GM23338 (cell line): ENCODE data around the gene PAX3. TPM values are rescaled to one million over a fixed set of nuclear protein-coding genes. Genes with fewer than 3 reads are reported as not detected.

Experiments
- ATAC-seq: fragments of 200-7000 bp; cut with Tn5 transposase; 3 replicates; pipeline ENCODE4 v1.9.1; 2020
- DNase-seq: peaks from one replicate; pipeline ENCODE4 v3.0.0-alpha.2; 2015; ENCODE audit warnings: low spot score
- H2AFZ ChIP-seq: fragments of 200-600 bp; sonication (generic); 2 replicates; pipeline ENCODE4 v1.8.0; 2016; ENCODE audit warnings: antibody characterized with exemption, mild to moderate bottlenecking, moderate library complexity
- H3F3A ChIP-seq: fragments of 200-600 bp; sonication (generic); replicated peaks from 2 replicates; pipeline ENCODE4 v1.8.0; 2017; ENCODE audit warnings: antibody characterized with exemption, mixed run types, low read depth
- H3K27ac ChIP-seq: fragments of 200-600 bp; sonication (generic); 2 replicates; pipeline ENCODE4 v1.6.1; 2016; ENCODE audit warnings: low read depth
- H3K27me3 ChIP-seq: fragments of 200-600 bp; sonication (generic); 2 replicates; pipeline ENCODE4 v1.8.0; 2016; ENCODE audit warnings: mild to moderate bottlenecking, mixed run types, moderate library complexity; ENCODE audit not compliant: insufficient read depth
- H3K36me3 ChIP-seq: fragments of 200-600 bp; sonication (generic); 2 replicates; pipeline ENCODE4 v1.8.0; 2016; ENCODE audit warnings: mild to moderate bottlenecking; ENCODE audit not compliant: insufficient read depth
- H3K4me1 ChIP-seq: fragments of 200-600 bp; sonication (generic); 2 replicates; pipeline ENCODE4 v1.8.0; 2016; ENCODE audit warnings: mild to moderate bottlenecking, moderate library complexity; ENCODE audit not compliant: insufficient read depth
- H3K4me2 ChIP-seq: fragments of 200-600 bp; sonication (generic); 2 replicates; pipeline ENCODE4 v1.7.1; 2017; ENCODE audit warnings: mixed run types
- H3K4me3 ChIP-seq: fragments of 200-600 bp; sonication (generic); 2 replicates; pipeline ENCODE4 v1.6.1; 2016; ENCODE audit warnings: mixed run types
- H3K79me2 ChIP-seq: fragments of 200-600 bp; sonication (generic); replicated peaks from 2 replicates; pipeline ENCODE4 v1.8.0; 2017; ENCODE audit warnings: mild to moderate bottlenecking; ENCODE audit not compliant: insufficient read depth
- H3K9me2 ChIP-seq: fragments of 200-600 bp; sonication (generic); 2 replicates; pipeline ENCODE4 v1.8.0; 2017; ENCODE audit not compliant: insufficient read depth
- H4K20me1 ChIP-seq: fragments of 200-600 bp; sonication (generic); replicated peaks from 2 replicates; pipeline ENCODE4 v1.8.0; 2017; ENCODE audit warnings: mild to moderate bottlenecking; ENCODE audit not compliant: insufficient read depth
- H3K27ac Mint-ChIP-seq: 2 replicates; pipeline ENCODE4 v1.8.0; 2020; ENCODE audit warnings: inconsistent platforms, mild to moderate bottlenecking, moderate library complexity, mixed read lengths
- H3K27me3 Mint-ChIP-seq: 3 replicates; pipeline ENCODE4 v1.8.0; 2022; ENCODE audit warnings: low read depth, mild to moderate bottlenecking, moderate library complexity, mixed read lengths, inconsistent platforms; ENCODE audit not compliant: insufficient read depth, poor library complexity
- H3K36me3 Mint-ChIP-seq: 3 replicates; pipeline ENCODE4 v1.8.0; 2021; ENCODE audit warnings: low read depth, mild to moderate bottlenecking, inconsistent platforms, moderate library complexity, mixed read lengths
- H3K4me1 Mint-ChIP-seq: 3 replicates; pipeline ENCODE4 v1.8.0; 2020; ENCODE audit warnings: mild to moderate bottlenecking, inconsistent platforms, mixed read lengths
- H3K4me3 Mint-ChIP-seq: 3 replicates; pipeline ENCODE4 v1.8.0; 2021; ENCODE audit warnings: moderate library complexity, mild to moderate bottlenecking, inconsistent platforms, mixed read lengths
- H3K9me3 Mint-ChIP-seq: 3 replicates; pipeline ENCODE4 v1.8.0; 2020; ENCODE audit warnings: moderate library complexity, mild to moderate bottlenecking, inconsistent platforms, mixed read lengths
- CREB1 ChIP-seq: fragments of 250-450 bp; sonication (Bioruptor Pico); IDR thresholded peaks from 2 replicates; pipeline ENCODE4 v1.5.0; 2020; ENCODE audit warnings: low read depth, mild to moderate bottlenecking, moderate library complexity
- CTCF ChIP-seq, 2 experiments: fragments of 200-600 bp in 1 of 2; sonication (generic) in 1 of 2; conservative IDR thresholded peaks; 2 replicates each; pipeline versions ENCODE4 v1.5.1 to v1.6.1; 2016 to 2017; ENCODE audit warnings: antibody characterized with exemption in 2 of 2, low read depth in 2 of 2, mild to moderate bottlenecking in 2 of 2, moderate library complexity in 1 of 2
- EZH2 ChIP-seq: fragments of 200-600 bp; sonication (generic); IDR thresholded peaks from one replicate; pipeline ENCODE4 v1.8.0; 2017; ENCODE audit warnings: antibody characterized with exemption, mild to moderate bottlenecking, low read depth; ENCODE audit not compliant: unreplicated experiment
- EZH2phosphoT487 ChIP-seq: fragments of 200-600 bp; sonication (generic); IDR thresholded peaks from one replicate; pipeline ENCODE4 v1.8.1; 2018; ENCODE audit warnings: antibody characterized with exemption; ENCODE audit not compliant: unreplicated experiment
- JUNB ChIP-seq: IDR thresholded peaks from one replicate; pipeline ENCODE4 v1.6.1; 2016; ENCODE audit warnings: antibody characterized with exemption; ENCODE audit not compliant: unreplicated experiment
- NANOG ChIP-seq: IDR thresholded peaks from 2 replicates; pipeline ENCODE4 v1.6.1; 2016; ENCODE audit warnings: antibody characterized with exemption, borderline replicate concordance
- POLR2AphosphoS5 ChIP-seq: IDR thresholded peaks from 2 replicates; pipeline ENCODE4 v1.6.1; 2016; ENCODE audit warnings: antibody characterized with exemption, low read depth
- STAT1 ChIP-seq: IDR thresholded peaks from one replicate; pipeline ENCODE4 v1.6.1; 2016; ENCODE audit warnings: antibody characterized with exemption; ENCODE audit not compliant: unreplicated experiment
- ZNF114 ChIP-seq: fragments of 250-450 bp; sonication (Bioruptor Pico); IDR thresholded peaks from 2 replicates; pipeline ENCODE4 v1.5.0; 2020; ENCODE audit warnings: mild to moderate bottlenecking, moderate library complexity
- ZNF331 ChIP-seq: fragments of 250-450 bp; sonication (Bioruptor Pico); IDR thresholded peaks from 2 replicates; pipeline ENCODE4 v1.5.0; 2020; ENCODE audit warnings: low read depth, mild to moderate bottlenecking, moderate library complexity
- ZNF462 ChIP-seq: fragments of 250-450 bp; sonication (Bioruptor Pico); IDR thresholded peaks from 2 replicates; pipeline ENCODE4 v1.5.0; 2020; ENCODE audit warnings: mild to moderate bottlenecking, moderate library complexity
- polyA plus RNA-seq: library from polyadenylated mRNA; unstranded; fragments of >200 nt; fragmentation: Nextera tagmentation; extraction: Ambion mirVana; gene quantifications from 2 replicates; pipeline ENCODE4 v1.2.1, GENCODE V29; 2016
- total RNA-seq: library from RNA; depleted of rRNA; stranded (reverse); fragments of >200 nt; shearing (Covaris generic); gene quantifications from 2 replicates; pipeline ENCODE4 v1.2.3, GENCODE V29; 2014
- TF ChIP-seq, protein P1 (sequence below): IDR thresholded peaks from 2 replicates; pipeline ENCODE4 v1.6.1; 2016; ENCODE audit warnings: antibody characterized with exemption
- TF ChIP-seq, protein P2 (sequence below): IDR thresholded peaks from one replicate; pipeline ENCODE4 v1.6.1; 2018; ENCODE audit warnings: antibody characterized with exemption; ENCODE audit not compliant: unreplicated experiment

PAX3 gene
- total and polyA plus RNA-seq, 2 experiments from 2014 or later, result not detected

GRCh38 chr2:222261504-222261903 lies 37.3 kb downstream of the PAX3 start:
- H3F3A ChIP-seq, result no peaks in the 10 kb centered on the region
- H3K4me1 Mint-ChIP-seq, result peaks cover 24% of the 10 kb centered on the region
- H3K36me3 Mint-ChIP-seq, result no peaks in the 10 kb centered on the region
- H3K9me3 Mint-ChIP-seq, result no peaks in the 10 kb centered on the region
- no peaks in the 10 kb centered on the region for H3K9me2 ChIP-seq
- ATAC-seq (no peak), DNase-seq (no peak)
- H3K4me2 ChIP-seq, result no peak overlapping the region
- H3K79me2 ChIP-seq, result no peaks in the 10 kb centered on the region
- H3K27me3 Mint-ChIP-seq, result peaks cover 4% of the 10 kb centered on the region
- H3K4me3 Mint-ChIP-seq, result no peak overlapping the region
- H3K4me1 ChIP-seq, result peaks cover 12% of the 10 kb centered on the region
- TF ChIP-seq NANOG (no peak), POLR2AphosphoS5 (no peak), ZNF462 (no peak), ZNF331 (CRISPR knock-in tag) (no peak), STAT1 (no peak), EZH2phosphoT487 (no peak), ZNF114 (CRISPR knock-in tag) (no peak), EZH2 (no peak), CTCF (conservative IDR thresholded peaks at IDR 0.05; ENCODE audit: low read depth in 2 of 2) (no peak), CREB1 (no peak), JUNB (no peak)
- TF ChIP-seq, protein P1, sequence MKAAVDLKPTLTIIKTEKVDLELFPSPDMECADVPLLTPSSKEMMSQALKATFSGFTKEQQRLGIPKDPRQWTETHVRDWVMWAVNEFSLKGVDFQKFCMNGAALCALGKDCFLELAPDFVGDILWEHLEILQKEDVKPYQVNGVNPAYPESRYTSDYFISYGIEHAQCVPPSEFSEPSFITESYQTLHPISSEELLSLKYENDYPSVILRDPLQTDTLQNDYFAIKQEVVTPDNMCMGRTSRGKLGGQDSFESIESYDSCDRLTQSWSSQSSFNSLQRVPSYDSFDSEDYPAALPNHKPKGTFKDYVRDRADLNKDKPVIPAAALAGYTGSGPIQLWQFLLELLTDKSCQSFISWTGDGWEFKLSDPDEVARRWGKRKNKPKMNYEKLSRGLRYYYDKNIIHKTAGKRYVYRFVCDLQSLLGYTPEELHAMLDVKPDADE, result no peak
- TF ChIP-seq, protein P2, sequence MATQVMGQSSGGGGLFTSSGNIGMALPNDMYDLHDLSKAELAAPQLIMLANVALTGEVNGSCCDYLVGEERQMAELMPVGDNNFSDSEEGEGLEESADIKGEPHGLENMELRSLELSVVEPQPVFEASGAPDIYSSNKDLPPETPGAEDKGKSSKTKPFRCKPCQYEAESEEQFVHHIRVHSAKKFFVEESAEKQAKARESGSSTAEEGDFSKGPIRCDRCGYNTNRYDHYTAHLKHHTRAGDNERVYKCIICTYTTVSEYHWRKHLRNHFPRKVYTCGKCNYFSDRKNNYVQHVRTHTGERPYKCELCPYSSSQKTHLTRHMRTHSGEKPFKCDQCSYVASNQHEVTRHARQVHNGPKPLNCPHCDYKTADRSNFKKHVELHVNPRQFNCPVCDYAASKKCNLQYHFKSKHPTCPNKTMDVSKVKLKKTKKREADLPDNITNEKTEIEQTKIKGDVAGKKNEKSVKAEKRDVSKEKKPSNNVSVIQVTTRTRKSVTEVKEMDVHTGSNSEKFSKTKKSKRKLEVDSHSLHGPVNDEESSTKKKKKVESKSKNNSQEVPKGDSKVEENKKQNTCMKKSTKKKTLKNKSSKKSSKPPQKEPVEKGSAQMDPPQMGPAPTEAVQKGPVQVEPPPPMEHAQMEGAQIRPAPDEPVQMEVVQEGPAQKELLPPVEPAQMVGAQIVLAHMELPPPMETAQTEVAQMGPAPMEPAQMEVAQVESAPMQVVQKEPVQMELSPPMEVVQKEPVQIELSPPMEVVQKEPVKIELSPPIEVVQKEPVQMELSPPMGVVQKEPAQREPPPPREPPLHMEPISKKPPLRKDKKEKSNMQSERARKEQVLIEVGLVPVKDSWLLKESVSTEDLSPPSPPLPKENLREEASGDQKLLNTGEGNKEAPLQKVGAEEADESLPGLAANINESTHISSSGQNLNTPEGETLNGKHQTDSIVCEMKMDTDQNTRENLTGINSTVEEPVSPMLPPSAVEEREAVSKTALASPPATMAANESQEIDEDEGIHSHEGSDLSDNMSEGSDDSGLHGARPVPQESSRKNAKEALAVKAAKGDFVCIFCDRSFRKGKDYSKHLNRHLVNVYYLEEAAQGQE, result no peak
- H3K4me3 ChIP-seq, result no peak overlapping the region
- no peak overlapping the region for H3K27ac Mint-ChIP-seq
- H3K36me3 ChIP-seq, result no peaks in the 10 kb centered on the region
- H3K27ac ChIP-seq, result no peak overlapping the region
- H4K20me1 ChIP-seq, result no peaks in the 10 kb centered on the region
- H3K27me3 ChIP-seq, result peaks cover 6% of the 10 kb centered on the region; the same call in 1 of the 2 replicates
- H2AFZ ChIP-seq, result no peak overlapping the region
